ENCODE measurements around the gene SPATA13. TPM values are rescaled to one million over a fixed set of nuclear protein-coding genes. Genes with fewer than 3 reads are reported as not detected.
"Not testable (repeated sequence)": the region's sequence is repeated elsewhere in the genome, so short reads cannot be mapped to it uniquely, and the experiment has no call there.

SPATA13 gene
- total and polyA plus RNA-seq, 2 donors (not counting 1 experiment from before 2014, with no cell fraction given): 11.6 to 24.6 TPM

- Histone ChIP-seq H3K9ac (ENCODE audit: insufficient read depth, low read length) (no peak overlapping the region), H3K27ac (ENCODE audit: insufficient read depth, low read length) (no peak overlapping the region), H3K4me3 (replicated peaks in 1 of 4; ENCODE audit: control extremely low read depth in 1 of 4, insufficient read depth in 1 of 4, low read depth in 3 of 4, low read length in 4 of 4) (no peak overlapping the region), H3K79me2 (ENCODE audit: control insufficient read depth, insufficient read depth, low read length) (no peaks in the 10 kb centered on the region), H3K9me3 (ENCODE audit: control insufficient read depth, insufficient read depth, low read depth, low read length) (no peaks in the 10 kb centered on the region), H3K4me1 (ENCODE audit: control insufficient read depth, extremely low read depth, insufficient read depth, low read length) (peaks cover 3% of the 10 kb centered on the region), H4K20me1 (ENCODE audit: control insufficient read depth, extremely low read depth, insufficient read depth, low read length) (no peaks in the 10 kb centered on the region), H3K36me3 (ENCODE audit: control insufficient read depth, insufficient read depth, low read length) (no peaks in the 10 kb centered on the region), H2AFZ (ENCODE audit: low read length) (no peak overlapping the region), H3K4me2 (ENCODE audit: extremely low read depth, insufficient read depth, low read length) (no peak overlapping the region), H3K27me3 (ENCODE audit: control insufficient read depth, insufficient read depth, low read length) (no peaks in the 10 kb centered on the region)
- TF ChIP-seq, protein P1, sequence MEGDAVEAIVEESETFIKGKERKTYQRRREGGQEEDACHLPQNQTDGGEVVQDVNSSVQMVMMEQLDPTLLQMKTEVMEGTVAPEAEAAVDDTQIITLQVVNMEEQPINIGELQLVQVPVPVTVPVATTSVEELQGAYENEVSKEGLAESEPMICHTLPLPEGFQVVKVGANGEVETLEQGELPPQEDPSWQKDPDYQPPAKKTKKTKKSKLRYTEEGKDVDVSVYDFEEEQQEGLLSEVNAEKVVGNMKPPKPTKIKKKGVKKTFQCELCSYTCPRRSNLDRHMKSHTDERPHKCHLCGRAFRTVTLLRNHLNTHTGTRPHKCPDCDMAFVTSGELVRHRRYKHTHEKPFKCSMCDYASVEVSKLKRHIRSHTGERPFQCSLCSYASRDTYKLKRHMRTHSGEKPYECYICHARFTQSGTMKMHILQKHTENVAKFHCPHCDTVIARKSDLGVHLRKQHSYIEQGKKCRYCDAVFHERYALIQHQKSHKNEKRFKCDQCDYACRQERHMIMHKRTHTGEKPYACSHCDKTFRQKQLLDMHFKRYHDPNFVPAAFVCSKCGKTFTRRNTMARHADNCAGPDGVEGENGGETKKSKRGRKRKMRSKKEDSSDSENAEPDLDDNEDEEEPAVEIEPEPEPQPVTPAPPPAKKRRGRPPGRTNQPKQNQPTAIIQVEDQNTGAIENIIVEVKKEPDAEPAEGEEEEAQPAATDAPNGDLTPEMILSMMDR (conservative IDR thresholded peaks at IDR 0.05 in 1 of 2, IDR thresholded peaks at IDR 0.05 in 1 of 2; ENCODE audit: low read depth in 1 of 2, low read length in 2 of 2): no peak
- TF ChIP-seq EZH2 (IDR thresholded peaks at IDR 0.05; ENCODE audit: low read length, missing control alignments): no peak
- no peak for DNase-seq (ENCODE audit: low read depth in 2 of 2)
These were observed 54.6 kb downstream of the SPATA13 start for GRCh38 chr13:24215126-24215525.

DNA sequence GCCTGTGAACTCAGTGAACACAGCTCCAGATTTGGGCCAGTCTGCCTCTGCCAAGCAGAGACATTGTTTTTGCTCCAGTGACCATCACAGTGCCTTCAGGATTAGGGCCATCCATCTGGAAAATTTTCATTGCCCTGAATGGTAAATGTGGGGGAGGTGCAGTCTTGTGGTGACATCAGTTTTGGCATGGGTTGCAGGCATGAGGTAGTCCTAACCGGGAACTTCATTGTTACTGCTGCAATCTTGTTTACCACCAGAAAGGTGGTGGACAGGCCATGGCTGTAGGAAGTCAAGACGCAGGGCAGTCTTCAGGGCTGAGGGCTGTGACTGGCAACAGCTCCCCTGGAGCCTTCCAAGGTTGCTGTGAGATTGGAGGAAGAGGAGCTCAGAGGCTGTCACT lies 55.2 kb downstream of the SPATA13 start:
- DNase-seq (ENCODE audit: low read depth in 2 of 2): peak; percentile 52 to 79
- H3K27me3 ChIP-seq (ENCODE audit: control insufficient read depth, insufficient read depth, low read length): no peaks in the 10 kb centered on the region

GRCh38 chr13:24216176-24216575 lies 55.7 kb downstream of the SPATA13 start:
- no peak overlapping the region for H3K27ac ChIP-seq (ENCODE audit: insufficient read depth, low read length)
- no peak overlapping the region for H3K4me2 ChIP-seq (ENCODE audit: extremely low read depth, insufficient read depth, low read length)
- H3K4me3 ChIP-seq (replicated peaks in 1 of 4; ENCODE audit: control extremely low read depth in 1 of 4, insufficient read depth in 1 of 4, low read depth in 3 of 4, low read length in 4 of 4): no peak overlapping the region
- H3K79me2 ChIP-seq (ENCODE audit: control insufficient read depth, insufficient read depth, low read length): no peaks in the 10 kb centered on the region
- peaks cover 3% of the 10 kb centered on the region for H3K4me1 ChIP-seq (ENCODE audit: control insufficient read depth, extremely low read depth, insufficient read depth, low read length)
- no peaks in the 10 kb centered on the region for H3K36me3 ChIP-seq (ENCODE audit: control insufficient read depth, insufficient read depth, low read length)
- TF ChIP-seq, protein P1 (conservative IDR thresholded peaks at IDR 0.05 in 1 of 2, IDR thresholded peaks at IDR 0.05 in 1 of 2; ENCODE audit: low read depth in 1 of 2, low read length in 2 of 2): no peak
- TF ChIP-seq EZH2 (IDR thresholded peaks at IDR 0.05; ENCODE audit: low read length, missing control alignments): no peak
- DNase-seq (ENCODE audit: low read depth in 2 of 2): peak in 1 of 2 donors; percentile 32
- no peaks in the 10 kb centered on the region for H3K9me3 ChIP-seq (ENCODE audit: control insufficient read depth, insufficient read depth, low read depth, low read length)
- H2AFZ ChIP-seq (ENCODE audit: low read length): no peak overlapping the region
- no peaks in the 10 kb centered on the region for H4K20me1 ChIP-seq (ENCODE audit: control insufficient read depth, extremely low read depth, insufficient read depth, low read length)
- no peak overlapping the region for H3K9ac ChIP-seq (ENCODE audit: insufficient read depth, low read length)
- no peaks in the 10 kb centered on the region for H3K27me3 ChIP-seq (ENCODE audit: control insufficient read depth, insufficient read depth, low read length)

More for the DNA sequence above, 55.2 kb downstream of the SPATA13 start:
- Histone ChIP-seq H3K27ac (ENCODE audit: insufficient read depth, low read length) (no peak overlapping the region), H3K4me2 (ENCODE audit: extremely low read depth, insufficient read depth, low read length) (no peak overlapping the region), H2AFZ (ENCODE audit: low read length) (no peak overlapping the region), H3K9me3 (ENCODE audit: control insufficient read depth, insufficient read depth, low read depth, low read length) (no peaks in the 10 kb centered on the region), H3K9ac (ENCODE audit: insufficient read depth, low read length) (no peak overlapping the region), H3K4me1 (ENCODE audit: control insufficient read depth, extremely low read depth, insufficient read depth, low read length) (peaks cover 3% of the 10 kb centered on the region), H3K36me3 (ENCODE audit: control insufficient read depth, insufficient read depth, low read length) (no peaks in the 10 kb centered on the region), H3K79me2 (ENCODE audit: control insufficient read depth, insufficient read depth, low read length) (no peaks in the 10 kb centered on the region), H4K20me1 (ENCODE audit: control insufficient read depth, extremely low read depth, insufficient read depth, low read length) (no peaks in the 10 kb centered on the region), H3K4me3 (replicated peaks in 1 of 4; ENCODE audit: control extremely low read depth in 1 of 4, insufficient read depth in 1 of 4, low read depth in 3 of 4, low read length in 4 of 4) (no peak overlapping the region)
- TF ChIP-seq EZH2 (IDR thresholded peaks at IDR 0.05; ENCODE audit: low read length, missing control alignments): no peak

- H3K4me2 ChIP-seq (ENCODE audit: extremely low read depth, insufficient read depth, low read length); H3K9me3 ChIP-seq (ENCODE audit: control insufficient read depth, insufficient read depth, low read depth, low read length); H3K27ac ChIP-seq (ENCODE audit: insufficient read depth, low read length); H3K27me3 ChIP-seq (ENCODE audit: control insufficient read depth, insufficient read depth, low read length); H3K4me3 ChIP-seq (replicated peaks in 1 of 4; ENCODE audit: control extremely low read depth in 1 of 4, insufficient read depth in 1 of 4, low read depth in 3 of 4, low read length in 4 of 4); H3K9ac ChIP-seq (ENCODE audit: insufficient read depth, low read length); H3K79me2 ChIP-seq (ENCODE audit: control insufficient read depth, insufficient read depth, low read length); H4K20me1 ChIP-seq (ENCODE audit: control insufficient read depth, extremely low read depth, insufficient read depth, low read length); H2AFZ ChIP-seq (ENCODE audit: low read length); H3K36me3 ChIP-seq (ENCODE audit: control insufficient read depth, insufficient read depth, low read length); H3K4me1 ChIP-seq (ENCODE audit: control insufficient read depth, extremely low read depth, insufficient read depth, low read length); DNase-seq (ENCODE audit: low read depth in 2 of 2): not testable (repeated sequence)
These were observed 56.3 kb downstream of the SPATA13 start for GRCh38 chr13:24216779-24217178.

All from fibroblast of lung (primary cell).